MM.1S (cell line): ENCODE data around the gene GRIN1.

Experiments used
- DNase-seq: peaks from one replicate; pipeline ENCODE4 v3.0.0-alpha.2; 2015
- H2AFZ ChIP-seq: fragments of 300-600 bp; sonication (generic); 2 replicates; pipeline ENCODE4 v1.6.0; 2016; ENCODE audit warnings: antibody characterized with exemption, low read length
- H3F3A ChIP-seq: fragments of 300-600 bp; sonication (generic); 2 replicates; pipeline ENCODE4 v1.6.1; 2016; ENCODE audit warnings: mild to moderate bottlenecking, antibody characterized with exemption, low read length, moderate library complexity, mixed read lengths; ENCODE audit not compliant: insufficient read depth
- H3K27ac ChIP-seq: fragments of 300-600 bp; sonication (generic); 2 replicates; pipeline ENCODE4 v1.5.1; 2016; ENCODE audit warnings: mild to moderate bottlenecking, low read length
- H3K27me3 ChIP-seq: fragments of 300-600 bp; sonication (generic); replicated peaks from 2 replicates; pipeline ENCODE4 v1.6.0; 2016; ENCODE audit warnings: low read length; ENCODE audit not compliant: insufficient read depth
- H3K36me3 ChIP-seq: fragments of 300-600 bp; sonication (generic); replicated peaks from 2 replicates; pipeline ENCODE4 v1.6.1; 2016; ENCODE audit warnings: mild to moderate bottlenecking, low read length, mixed read lengths; ENCODE audit not compliant: insufficient read depth
- H3K4me1 ChIP-seq: fragments of 300-600 bp; sonication (generic); 2 replicates; pipeline ENCODE4 v1.6.1; 2016; ENCODE audit warnings: low read length, mixed read lengths
- H3K4me2 ChIP-seq: fragments of 300-600 bp; sonication (generic); 2 replicates; pipeline ENCODE4 v1.6.0; 2016; ENCODE audit warnings: low read depth, low read length
- H3K4me3 ChIP-seq: fragments of 300-600 bp; sonication (generic); 2 replicates; pipeline ENCODE4 v1.5.1; 2016; ENCODE audit warnings: low read length, mixed read lengths
- H3K79me2 ChIP-seq: fragments of 300-600 bp; sonication (generic); 2 replicates; pipeline ENCODE4 v1.6.1; 2016; ENCODE audit warnings: mixed run types, low read length, mixed read lengths
- H3K9ac ChIP-seq: fragments of 300-600 bp; sonication (generic); 2 replicates; pipeline ENCODE4 v1.6.1; 2016; ENCODE audit warnings: low read length, mixed read lengths
- H3K9me2 ChIP-seq: fragments of 300-600 bp; sonication (generic); replicated peaks from 2 replicates; pipeline ENCODE4 v1.6.1; 2016; ENCODE audit warnings: mild to moderate bottlenecking, low read length, mixed read lengths; ENCODE audit not compliant: insufficient read depth
- H3K9me3 ChIP-seq: fragments of 300-600 bp; sonication (generic); replicated peaks from 2 replicates; pipeline ENCODE4 v1.6.1; 2016; ENCODE audit warnings: mild to moderate bottlenecking, low read length, mixed read lengths; ENCODE audit not compliant: insufficient read depth
- H4K20me1 ChIP-seq: fragments of 300-600 bp; sonication (generic); 2 replicates; pipeline ENCODE4 v1.6.1; 2016; ENCODE audit warnings: mild to moderate bottlenecking, low read length, moderate library complexity, mixed read lengths; ENCODE audit not compliant: insufficient read depth
- CTCF ChIP-seq: fragments of 300-600 bp; sonication (generic); IDR thresholded peaks from 2 replicates; pipeline ENCODE4 v1.5.1; 2016; ENCODE audit warnings: antibody characterized with exemption, low read length, mixed read lengths
- EZH2 ChIP-seq: fragments of 300-600 bp; sonication (generic); optimal IDR thresholded peaks from 2 replicates; pipeline ENCODE3; 2017; ENCODE audit warnings: low read depth, mild to moderate bottlenecking, antibody characterized with exemption, low read length, mixed read lengths
- EZH2phosphoT487 ChIP-seq: fragments of 300-600 bp; sonication (generic); IDR thresholded peaks from 2 replicates; pipeline ENCODE4 v1.6.1; 2018; ENCODE audit warnings: antibody characterized with exemption, low read length

The GRIN1 gene

GRCh38 chr9:137096785-137097546 lies 42.0 kb upstream of the GRIN1 start:
- no peak overlapping the region for H3K27ac ChIP-seq
- H3K36me3 ChIP-seq = peaks cover 4% of the 10 kb centered on the region; the same call in 1 of the 2 replicates
- H3K79me2 ChIP-seq = no peaks in the 10 kb centered on the region
- no peaks in the 10 kb centered on the region for H3K27me3 ChIP-seq
- H3K9ac ChIP-seq = no peak overlapping the region
- H3K4me2 ChIP-seq = no peak overlapping the region
- peaks cover 8% of the 10 kb centered on the region for H3K4me1 ChIP-seq
- H3K4me3 ChIP-seq = no peak overlapping the region
- H3F3A ChIP-seq = peaks cover 12% of the 10 kb centered on the region
- no peaks in the 10 kb centered on the region for H4K20me1 ChIP-seq
- H2AFZ ChIP-seq = no peak overlapping the region
- TF ChIP-seq EZH2phosphoT487 = no peak
- no peak for TF ChIP-seq EZH2
- no peak for TF ChIP-seq CTCF
- H3K9me3 ChIP-seq = no peaks in the 10 kb centered on the region
- no peaks in the 10 kb centered on the region for H3K9me2 ChIP-seq
- no peak for DNase-seq

GRCh38 chr9:137097761-137098462 lies 41.0 kb upstream of the GRIN1 start:
- H3K27me3 ChIP-seq = no peaks in the 10 kb centered on the region
- TF ChIP-seq EZH2phosphoT487 (no peak), EZH2 (no peak), CTCF (no peak)
- H3K4me1 ChIP-seq = peaks cover 8% of the 10 kb centered on the region
- no peak overlapping the region for H3K4me3 ChIP-seq
- H3K36me3 ChIP-seq = peaks cover 5% of the 10 kb centered on the region; the same call in 1 of the 2 replicates
- no peak for DNase-seq
- H3K4me2 ChIP-seq = no peak overlapping the region
- H2AFZ ChIP-seq = no peak overlapping the region
- no peak overlapping the region for H3K27ac ChIP-seq
- H3F3A ChIP-seq = peaks cover 12% of the 10 kb centered on the region
- H3K9me2 ChIP-seq = no peaks in the 10 kb centered on the region
- H3K9ac ChIP-seq = no peak overlapping the region
- no peaks in the 10 kb centered on the region for H3K9me3 ChIP-seq
- no peaks in the 10 kb centered on the region for H4K20me1 ChIP-seq
- no peaks in the 10 kb centered on the region for H3K79me2 ChIP-seq

GRCh38 chr9:137099231-137099630 lies 39.7 kb upstream of the GRIN1 start:
- DNase-seq = no peak
- no peaks in the 10 kb centered on the region for H3K9me3 ChIP-seq
- H2AFZ ChIP-seq = no peak overlapping the region
- no peak overlapping the region for H3K4me3 ChIP-seq
- no peak overlapping the region for H3K4me2 ChIP-seq
- no peaks in the 10 kb centered on the region for H3K9me2 ChIP-seq
- no peaks in the 10 kb centered on the region for H3K27me3 ChIP-seq
- H3K4me1 ChIP-seq = peaks cover 8% of the 10 kb centered on the region
- no peaks in the 10 kb centered on the region for H3K79me2 ChIP-seq
- H4K20me1 ChIP-seq = no peaks in the 10 kb centered on the region
- H3K36me3 ChIP-seq = peaks cover 5% of the 10 kb centered on the region; the same call in 1 of the 2 replicates
- no peak overlapping the region for H3K27ac ChIP-seq
- H3F3A ChIP-seq = peaks cover 12% of the 10 kb centered on the region
- TF ChIP-seq EZH2phosphoT487 (no peak), EZH2 (no peak), CTCF (no peak)
- H3K9ac ChIP-seq = no peak overlapping the region
